Liver (tissue), 9 donors: ENCODE data around the gene ERCC3. TPM values are rescaled to one million over a fixed set of nuclear protein-coding genes. Genes with fewer than 3 reads are reported as not detected.

ENCODE experiments used
- DNase-seq: peaks from one replicate; pipeline ENCODE4 v3.0.0-alpha.2; 2017; ENCODE audit warnings: low spot score
- H3K27ac ChIP-seq, 2 donors: one replicate each; pipeline ENCODE4 v1.7.0; 2013; ENCODE audit warnings: inconsistent platforms in 2 of 2, low read length in 2 of 2, control low read depth in 1 of 2, low read depth in 1 of 2, mild to moderate bottlenecking in 1 of 2
- H3K27me3 ChIP-seq, 4 donors: one replicate each; pipeline versions ENCODE4 v1.6.1 to v1.7.0; 2013; ENCODE audit warnings: low read length in 3 of 4, inconsistent platforms in 1 of 4, mild to moderate bottlenecking in 1 of 4, moderate library complexity in 1 of 4; ENCODE audit not compliant: control insufficient read depth in 4 of 4, insufficient read depth in 4 of 4
- H3K36me3 ChIP-seq, 4 donors: one replicate each; pipeline versions ENCODE4 v1.6.1 to v1.7.0; 2013; ENCODE audit warnings: low read length in 3 of 4, mild to moderate bottlenecking in 3 of 4, low read depth in 1 of 4, moderate library complexity in 1 of 4; ENCODE audit not compliant: control insufficient read depth in 4 of 4, insufficient read depth in 3 of 4
- H3K4me1 ChIP-seq, 4 donors: one replicate each; pipeline versions ENCODE4 v1.6.1 to v1.7.0; 2013; ENCODE audit warnings: low read length in 3 of 4, mild to moderate bottlenecking in 3 of 4, moderate library complexity in 1 of 4; ENCODE audit not compliant: control insufficient read depth in 4 of 4, insufficient read depth in 4 of 4
- H3K4me3 ChIP-seq, 3 donors: one replicate each; pipeline versions ENCODE4 v1.6.1 to v1.7.0; 2013; ENCODE audit warnings: low read length in 3 of 3, control low read depth in 1 of 3, low read depth in 1 of 3, mild to moderate bottlenecking in 1 of 3
- H3K9ac ChIP-seq, 2 donors: one replicate each; pipeline ENCODE4 v1.7.0; 2013; ENCODE audit warnings: low read length in 2 of 2, mild to moderate bottlenecking in 2 of 2, moderate library complexity in 2 of 2, control low read depth in 1 of 2, low read depth in 1 of 2
- H3K9me3 ChIP-seq, 4 donors: one replicate each; pipeline versions ENCODE4 v1.6.1 to v1.7.0; 2013; ENCODE audit warnings: low read length in 3 of 4; ENCODE audit not compliant: control insufficient read depth in 4 of 4
- EGR1 ChIP-seq, 2 donors: IDR thresholded peaks; 2 replicates each; pipeline ENCODE4 v1.6.1; 2016 to 2018; ENCODE audit warnings: antibody characterized with exemption in 2 of 2, low read depth in 2 of 2
- FOXA1 ChIP-seq: IDR thresholded peaks from 2 replicates; pipeline ENCODE4 v1.6.1; 2016; ENCODE audit warnings: antibody characterized with exemption
- FOXA2 ChIP-seq: IDR thresholded peaks from 2 replicates; pipeline ENCODE4 v1.6.1; 2016; ENCODE audit warnings: antibody characterized with exemption
- GABPA ChIP-seq, 2 donors: IDR thresholded peaks in 1 of 2; conservative IDR thresholded peaks in 1 of 2; 2 replicates each; pipeline ENCODE4 v1.6.1; 2016; ENCODE audit warnings: antibody characterized with exemption in 2 of 2, mild to moderate bottlenecking in 1 of 2, moderate library complexity in 1 of 2
- HNF4A ChIP-seq, 2 donors: conservative IDR thresholded peaks; 2 replicates each; pipeline ENCODE4 v1.6.1; 2016; ENCODE audit warnings: antibody characterized with exemption in 2 of 2, mild to moderate bottlenecking in 2 of 2
- HNF4G ChIP-seq: IDR thresholded peaks from 2 replicates; pipeline ENCODE4 v1.6.1; 2016; ENCODE audit warnings: antibody characterized with exemption
- JUND ChIP-seq, 2 donors: IDR thresholded peaks; 2 replicates each; pipeline ENCODE4 v1.6.1; 2016; ENCODE audit warnings: antibody characterized with exemption in 2 of 2
- NR2F2 ChIP-seq: IDR thresholded peaks from 2 replicates; pipeline ENCODE4 v1.6.1; 2016; ENCODE audit warnings: antibody characterized with exemption
- RAD21 ChIP-seq, 2 donors: IDR thresholded peaks; 2 replicates each; pipeline ENCODE4 v1.6.1; 2016; ENCODE audit warnings: antibody characterized with exemption in 2 of 2, mild to moderate bottlenecking in 2 of 2
- REST ChIP-seq: IDR thresholded peaks from 2 replicates; pipeline ENCODE4 v1.6.1; 2016; ENCODE audit warnings: antibody characterized with exemption, mild to moderate bottlenecking
- RXRA ChIP-seq, 2 donors: IDR thresholded peaks; 2 replicates each; pipeline ENCODE4 v1.6.1; 2017 to 2018; ENCODE audit warnings: antibody characterized with exemption in 2 of 2, mild to moderate bottlenecking in 1 of 2
- SP1 ChIP-seq: IDR thresholded peaks from 2 replicates; pipeline ENCODE4 v1.6.1; 2018; ENCODE audit warnings: antibody characterized with exemption, mild to moderate bottlenecking
- TAF1 ChIP-seq: conservative IDR thresholded peaks from 2 replicates; pipeline ENCODE4 v1.6.1; 2016; ENCODE audit warnings: antibody characterized with exemption, mild to moderate bottlenecking
- YY1 ChIP-seq: IDR thresholded peaks from 2 replicates; pipeline ENCODE4 v1.6.1; 2016; ENCODE audit warnings: antibody characterized with exemption, mild to moderate bottlenecking
- ZBTB33 ChIP-seq: IDR thresholded peaks from 2 replicates; pipeline ENCODE4 v1.6.1; 2016; ENCODE audit warnings: antibody characterized with exemption
- WGBS: extraction: QIAGEN DNeasy Blood & Tissue Kit; methylation state at CpG from one replicate; pipeline ENCODE4 v1.1.7; 2013; 5-methylcytosine and 5-hydroxymethylcytosine counted together
- polyA plus RNA-seq, 2 donors: library from polyadenylated mRNA; stranded (reverse) in 1 of 2; unstranded in 1 of 2; fragments of 200-250 nt in 1 of 2; fragments of >200 nt in 1 of 2; fragmentation: Nextera tagmentation in 1 of 2; extraction: Ambion mirVana in 1 of 2; gene quantifications; one replicate each; pipeline versions ENCODE4 v1.2.1 to v1.2.3, GENCODE V29; 2013 to 2015
- total RNA-seq, 2 donors: library from RNA; depleted of rRNA; stranded (reverse); fragments of >200 nt; gene quantifications; one replicate each; pipeline ENCODE4 v1.2.3, GENCODE V29; 2014
- TF ChIP-seq, protein P1 (sequence below): IDR thresholded peaks from 2 replicates; pipeline ENCODE4 v1.6.1; 2016; ENCODE audit warnings: antibody characterized with exemption
- TF ChIP-seq, protein P2 (sequence below): fragments of 150-350 bp; IDR thresholded peaks from 2 replicates; pipeline ENCODE4 v1.5.1; 2017; ENCODE audit warnings: improper control_type of control experiment, low read depth, low read length; ENCODE audit not compliant: missing input control
- TF ChIP-seq, protein P3 (sequence below): IDR thresholded peaks from 2 replicates; pipeline ENCODE4 v1.6.1; 2016; ENCODE audit warnings: antibody characterized with exemption
- donor health status: healthy.
- donor health status: healthy.
- donor health status: healthy.
- donor health status: healthy.
- donor health status: healthy.

ERCC3 gene
- total and polyA plus RNA-seq, 4 donors = 12.4 to 38.3 (median 17.4) TPM

DNA sequence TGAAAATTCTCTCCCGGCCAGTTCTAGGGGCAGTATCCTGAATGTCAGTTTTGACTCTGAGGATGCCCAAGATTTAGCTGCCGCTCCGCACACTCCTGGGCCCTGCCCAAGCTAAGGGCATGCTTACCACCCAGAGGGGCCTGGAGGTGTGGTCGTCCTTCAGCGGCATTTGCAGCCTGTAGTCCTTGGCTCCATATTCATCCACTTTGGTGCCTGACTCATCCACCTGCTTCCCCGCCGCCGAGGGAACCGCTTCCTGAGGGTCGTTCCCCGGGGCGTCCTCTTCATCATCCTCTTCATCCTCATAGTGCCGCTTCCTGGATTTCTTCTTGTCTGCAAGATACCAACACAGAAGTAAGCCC, 577 bp downstream of the ERCC3 start:
- Histone ChIP-seq H3K4me1 (peaks cover 5 to 17% (median 7%) of the 10 kb centered on the region in 4 donors), H3K27ac (peak overlapping the region; percentile 28 to 64)

GRCh38 chr2:127288274-127288673, 5.7 kb downstream of the ERCC3 start:
- Histone ChIP-seq H3K4me1 (peaks cover 3 to 6% (median 4%) of the 10 kb centered on the region in 4 donors), H3K27ac (no peak overlapping the region), H3K9ac (no peak overlapping the region), H3K27me3 (no peaks in the 10 kb centered on the region), H3K4me3 (no peak overlapping the region), H3K9me3 (no peaks in the 10 kb centered on the region), H3K36me3 (peaks cover 25 to 80% (median 58%) of the 10 kb centered on the region in 4 donors)
- TF ChIP-seq YY1 (no peak), FOXA2 (no peak), TAF1 (no peak), JUND (IDR thresholded peaks at IDR 0.05) (no peak), NR2F2 (no peak), HNF4A (conservative IDR thresholded peaks at IDR 0.05) (no peak), RXRA (IDR thresholded peaks at IDR 0.05) (no peak), HNF4G (no peak), GABPA (IDR thresholded peaks at IDR 0.05 in 1 of 2, conservative IDR thresholded peaks at IDR 0.05 in 1 of 2) (no peak), EGR1 (IDR thresholded peaks at IDR 0.05; ENCODE audit: low read depth in 2 of 2) (no peak), SP1 (no peak), RAD21 (IDR thresholded peaks at IDR 0.05) (no peak), REST (no peak), ZBTB33 (no peak), FOXA1 (no peak)
- TF ChIP-seq, protein P1, sequence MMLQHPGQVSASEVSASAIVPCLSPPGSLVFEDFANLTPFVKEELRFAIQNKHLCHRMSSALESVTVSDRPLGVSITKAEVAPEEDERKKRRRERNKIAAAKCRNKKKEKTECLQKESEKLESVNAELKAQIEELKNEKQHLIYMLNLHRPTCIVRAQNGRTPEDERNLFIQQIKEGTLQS = no peak
- TF ChIP-seq, protein P2, sequence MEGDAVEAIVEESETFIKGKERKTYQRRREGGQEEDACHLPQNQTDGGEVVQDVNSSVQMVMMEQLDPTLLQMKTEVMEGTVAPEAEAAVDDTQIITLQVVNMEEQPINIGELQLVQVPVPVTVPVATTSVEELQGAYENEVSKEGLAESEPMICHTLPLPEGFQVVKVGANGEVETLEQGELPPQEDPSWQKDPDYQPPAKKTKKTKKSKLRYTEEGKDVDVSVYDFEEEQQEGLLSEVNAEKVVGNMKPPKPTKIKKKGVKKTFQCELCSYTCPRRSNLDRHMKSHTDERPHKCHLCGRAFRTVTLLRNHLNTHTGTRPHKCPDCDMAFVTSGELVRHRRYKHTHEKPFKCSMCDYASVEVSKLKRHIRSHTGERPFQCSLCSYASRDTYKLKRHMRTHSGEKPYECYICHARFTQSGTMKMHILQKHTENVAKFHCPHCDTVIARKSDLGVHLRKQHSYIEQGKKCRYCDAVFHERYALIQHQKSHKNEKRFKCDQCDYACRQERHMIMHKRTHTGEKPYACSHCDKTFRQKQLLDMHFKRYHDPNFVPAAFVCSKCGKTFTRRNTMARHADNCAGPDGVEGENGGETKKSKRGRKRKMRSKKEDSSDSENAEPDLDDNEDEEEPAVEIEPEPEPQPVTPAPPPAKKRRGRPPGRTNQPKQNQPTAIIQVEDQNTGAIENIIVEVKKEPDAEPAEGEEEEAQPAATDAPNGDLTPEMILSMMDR = no peak
- TF ChIP-seq, protein P3, sequence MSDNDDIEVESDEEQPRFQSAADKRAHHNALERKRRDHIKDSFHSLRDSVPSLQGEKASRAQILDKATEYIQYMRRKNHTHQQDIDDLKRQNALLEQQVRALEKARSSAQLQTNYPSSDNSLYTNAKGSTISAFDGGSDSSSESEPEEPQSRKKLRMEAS = no peak
- no peak for DNase-seq
- WGBS = 95% methylated on average over 3 of the region's 3 CpGs

More for the DNA sequence above, 577 bp downstream of the ERCC3 start:
- H3K27me3 ChIP-seq = no peaks in the 10 kb centered on the region
- DNase-seq = no peak
- H3K4me3 ChIP-seq = peak overlapping the region; percentile 80 to 89 (median 86)
- WGBS = 23% methylated on average over 13 of the region's 13 CpGs
- TF ChIP-seq, protein P2 = no peak
- no peak for TF ChIP-seq EGR1 (IDR thresholded peaks at IDR 0.05; ENCODE audit: low read depth in 2 of 2)
- TF ChIP-seq HNF4G = no peak
- TF ChIP-seq, protein P3 = no peak
- no peak for TF ChIP-seq YY1
- TF ChIP-seq SP1 = no peak
- H3K9me3 ChIP-seq = no peaks in the 10 kb centered on the region
- peak overlapping the region; percentile 37 to 93 for H3K9ac ChIP-seq
- H3K36me3 ChIP-seq = peaks cover 6 to 37% (median 28%) of the 10 kb centered on the region in 4 donors
